Activated CD4-positive, alpha-beta T cell treated with anti-CD3 and anti-CD28 coated beads for 24 hours (primary cell): ENCODE results near the gene C22orf31.
A peak's percentile ranks its signal among the peaks of the same experiment; 100 is the strongest.

Experiments
- DNase-seq, 2 donors: peaks; one replicate each; pipeline ENCODE4 v3.0.0-alpha.2; 2020; ENCODE audit warnings: low read depth in 2 of 2

Gene C22orf31

DNA sequence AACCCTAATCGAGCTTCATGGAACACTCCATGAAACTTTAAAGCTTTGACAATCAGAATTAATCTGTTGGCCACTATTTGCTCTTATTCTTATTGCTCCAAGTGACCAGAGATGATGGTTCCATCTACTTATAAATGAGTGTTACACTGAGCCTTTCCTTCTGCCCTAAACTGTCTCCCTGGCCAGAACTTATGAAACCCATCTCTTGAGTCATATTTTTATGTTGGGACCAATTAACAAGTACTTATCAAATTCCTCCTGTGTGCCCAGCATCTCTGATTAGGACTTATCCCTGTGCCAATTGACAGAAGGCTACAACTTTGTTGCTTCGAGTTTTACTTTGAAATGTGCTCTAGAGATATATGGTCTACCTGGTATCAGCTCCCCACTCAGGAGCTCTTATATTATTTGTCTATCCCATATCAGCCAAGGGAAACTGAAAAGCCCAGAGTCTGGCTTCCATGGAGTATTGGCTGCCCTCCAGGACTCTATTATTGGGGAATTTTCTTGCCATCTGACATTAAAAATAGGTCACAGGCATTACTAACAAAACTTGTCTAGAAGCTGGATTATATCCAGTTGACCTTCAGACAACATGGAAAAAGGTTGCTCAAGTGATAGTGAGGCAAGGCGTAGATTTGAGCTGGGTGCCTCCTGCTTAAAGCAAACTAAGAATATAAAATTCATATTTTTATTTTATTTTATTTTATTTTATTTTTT, 20.0 kb upstream of the C22orf31 start:
- DNase-seq = no peak

DNA sequence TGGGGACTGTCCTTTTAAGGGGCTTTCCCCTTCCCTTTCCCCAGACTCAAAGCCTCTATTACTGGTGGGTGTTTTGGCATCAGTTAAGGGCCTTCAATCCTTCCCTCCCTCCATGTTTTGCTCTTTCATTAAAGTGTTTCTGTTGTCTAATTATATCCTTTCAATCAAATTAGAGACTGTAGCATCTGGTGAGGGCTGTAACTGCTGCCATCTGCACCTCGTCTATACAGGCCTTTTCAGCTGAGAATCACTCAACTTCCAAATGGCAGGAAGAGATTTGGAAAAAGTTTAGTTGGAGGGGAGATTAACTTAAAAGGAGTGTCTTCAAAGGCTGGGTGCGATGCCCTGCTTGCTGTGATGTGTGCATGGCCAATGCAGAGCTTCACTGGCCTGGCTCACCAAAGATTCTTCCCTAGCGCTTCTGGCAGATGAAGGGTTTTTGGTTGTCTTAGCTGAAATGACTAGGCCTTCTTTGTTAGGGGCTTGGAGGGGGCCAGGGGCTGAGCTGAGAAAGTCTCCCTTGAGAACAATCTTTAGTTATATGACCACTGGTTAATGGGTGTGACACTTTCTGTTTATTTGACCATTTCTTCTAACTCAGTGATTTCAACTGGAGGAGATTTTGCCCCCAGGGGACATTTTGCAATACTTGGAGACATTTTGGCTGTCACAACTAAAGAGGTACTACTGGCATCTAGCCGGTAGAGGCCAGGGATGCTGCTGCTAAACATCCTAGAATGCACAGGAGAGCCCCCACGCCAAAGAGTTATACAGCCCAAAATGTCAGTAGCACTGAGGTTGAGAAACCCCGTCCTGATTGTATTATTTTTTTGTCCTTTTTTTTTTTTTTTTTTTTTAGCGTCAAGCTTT, 18.7 kb upstream of the C22orf31 start:
- DNase-seq = no peak

DNA sequence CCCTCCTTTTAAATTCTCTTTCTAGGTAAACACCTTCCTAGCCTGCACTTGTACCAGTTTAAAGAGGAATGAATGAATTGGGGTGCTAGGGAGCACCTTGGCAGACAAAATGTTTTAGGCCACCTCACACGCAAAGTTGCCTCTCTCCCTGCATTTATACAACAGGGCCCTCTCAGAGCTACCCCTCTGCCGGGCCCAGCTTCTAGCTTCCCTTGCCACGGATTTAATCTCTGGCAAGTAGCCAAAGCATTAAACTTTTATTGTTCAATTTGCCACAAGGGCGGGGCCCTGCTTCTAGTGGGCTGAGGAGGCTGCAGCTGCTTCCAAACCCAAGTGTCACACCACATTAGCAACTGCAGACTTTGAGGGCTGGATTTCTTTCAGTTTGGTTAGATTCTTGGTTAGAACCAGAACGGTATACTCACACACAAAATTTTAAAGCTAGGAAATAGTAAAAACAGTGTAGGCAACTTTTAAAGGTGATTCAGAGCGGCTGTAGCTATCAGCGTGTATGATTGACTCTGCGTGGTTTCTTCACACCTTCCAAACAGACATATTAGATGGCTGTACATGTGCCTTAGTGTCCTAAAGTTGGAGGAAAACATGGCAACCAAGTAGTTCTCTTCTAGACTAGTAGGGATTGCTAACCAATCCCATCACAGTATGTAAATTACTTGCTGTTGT, 17.7 kb upstream of the C22orf31 start:
- DNase-seq = no peak

DNA sequence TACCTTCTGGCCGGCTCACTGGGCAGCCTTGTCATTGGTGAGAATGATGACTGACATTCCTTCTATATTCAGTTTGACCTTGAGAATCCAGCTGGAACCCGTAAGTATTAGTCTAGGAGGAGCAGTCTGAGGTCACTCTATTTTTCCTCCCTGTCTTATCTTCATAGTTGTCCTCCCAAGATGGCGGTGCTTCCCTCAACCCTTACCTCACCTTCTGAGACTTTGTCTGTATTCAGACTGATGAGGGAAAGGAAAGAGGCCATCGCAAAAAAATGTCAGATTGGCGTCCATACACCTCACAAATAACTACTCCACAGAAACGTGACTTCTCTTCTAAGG, 17.2 kb upstream of the C22orf31 start:
- no peak for DNase-seq

DNA sequence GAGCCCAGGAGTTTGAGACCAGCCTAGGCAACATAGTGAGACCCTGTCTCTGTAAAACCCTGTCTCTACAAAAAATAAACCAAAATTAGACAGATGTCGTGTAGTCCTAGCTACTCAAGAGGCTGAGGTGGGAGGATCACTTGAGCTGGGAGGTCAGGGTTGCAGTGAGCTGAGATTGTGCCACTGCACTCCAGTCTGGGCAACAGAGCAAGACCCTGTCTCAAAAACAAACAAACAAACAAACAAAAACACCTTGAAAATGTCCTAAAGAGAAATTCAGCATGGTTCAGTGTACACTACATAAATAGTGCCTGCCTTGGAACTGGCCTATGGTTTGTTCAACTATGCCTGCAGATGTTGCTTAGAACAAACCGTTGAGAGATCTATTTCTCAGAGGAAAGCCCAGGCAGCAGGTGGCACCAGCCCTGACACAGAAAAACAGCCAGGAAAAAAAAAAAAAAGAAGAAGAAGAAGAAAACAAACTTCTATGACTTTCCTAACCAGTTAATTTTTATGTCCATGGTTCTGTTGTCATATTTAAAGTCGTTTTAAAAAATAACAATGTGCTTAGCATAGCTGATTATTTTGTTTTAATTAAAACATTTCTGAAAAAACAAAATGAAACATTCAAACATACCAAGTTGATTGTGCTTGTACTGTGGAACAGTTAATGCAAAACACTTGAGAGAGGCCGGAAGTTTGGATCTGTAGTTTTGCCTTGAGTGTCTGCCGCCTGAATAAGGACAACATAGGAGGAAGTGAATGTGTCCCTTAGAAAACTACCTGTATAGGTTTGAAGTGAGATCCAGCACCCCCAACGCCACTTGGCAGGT, 16.6 kb upstream of the C22orf31 start:
- no peak for DNase-seq

DNA sequence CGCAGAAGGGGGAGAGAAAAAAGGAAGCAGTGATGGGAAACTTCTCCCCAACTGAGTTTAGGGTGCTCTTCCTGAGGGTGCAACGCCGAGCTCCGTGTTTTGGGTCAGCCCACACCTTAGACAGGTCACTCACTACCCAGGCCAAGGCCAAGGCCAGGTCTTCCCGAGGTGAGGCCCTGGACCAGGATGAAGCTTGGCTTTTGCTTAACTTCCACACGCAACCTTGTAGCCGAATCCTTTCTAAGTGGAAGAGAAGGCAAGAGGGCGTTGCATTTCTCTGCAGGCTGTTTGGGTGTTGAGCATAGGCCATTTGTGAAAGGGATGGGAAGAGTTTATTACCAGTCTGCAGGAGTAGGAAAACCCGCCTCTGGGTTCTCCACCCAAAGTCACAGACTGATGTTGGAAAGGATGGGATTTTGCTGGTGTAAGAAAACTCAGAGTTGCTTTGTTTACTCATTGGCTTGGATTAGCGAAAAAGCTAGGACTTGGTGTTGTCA, 12.7 kb upstream of the C22orf31 start:
- DNase-seq = no peak

DNA sequence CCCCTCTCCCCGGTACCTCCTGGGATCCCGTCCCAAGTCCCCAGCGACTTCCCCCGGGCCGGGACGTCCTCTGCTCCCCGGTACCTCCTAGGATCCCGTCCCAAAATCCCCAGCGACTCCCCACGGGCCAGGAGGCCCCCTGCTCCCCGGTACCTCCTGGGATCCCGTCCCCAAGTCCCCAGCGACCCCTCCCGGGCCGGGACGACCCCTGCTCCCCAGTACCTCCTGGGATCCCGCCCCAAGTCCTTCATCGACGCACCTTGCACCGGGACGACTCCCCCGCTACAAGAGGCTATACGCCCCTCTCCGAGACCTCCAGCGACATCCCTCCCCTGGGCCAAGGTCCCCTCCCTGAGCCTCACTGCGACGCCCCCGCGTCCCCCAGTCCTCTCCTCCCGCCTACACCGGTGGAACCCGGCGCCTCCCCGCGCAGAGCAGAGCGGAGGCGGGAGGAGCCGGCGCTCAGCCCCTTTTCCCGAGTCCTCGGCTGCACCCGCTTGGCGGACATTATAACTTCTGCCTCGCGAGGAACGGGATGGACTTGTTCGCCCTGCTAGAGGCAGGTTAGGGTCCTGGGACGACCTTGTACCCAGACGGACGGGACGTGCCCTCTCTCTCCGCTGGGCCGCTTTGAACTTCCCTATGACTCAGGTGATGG, 12.1 kb upstream of the C22orf31 start:
- no peak for DNase-seq

DNA sequence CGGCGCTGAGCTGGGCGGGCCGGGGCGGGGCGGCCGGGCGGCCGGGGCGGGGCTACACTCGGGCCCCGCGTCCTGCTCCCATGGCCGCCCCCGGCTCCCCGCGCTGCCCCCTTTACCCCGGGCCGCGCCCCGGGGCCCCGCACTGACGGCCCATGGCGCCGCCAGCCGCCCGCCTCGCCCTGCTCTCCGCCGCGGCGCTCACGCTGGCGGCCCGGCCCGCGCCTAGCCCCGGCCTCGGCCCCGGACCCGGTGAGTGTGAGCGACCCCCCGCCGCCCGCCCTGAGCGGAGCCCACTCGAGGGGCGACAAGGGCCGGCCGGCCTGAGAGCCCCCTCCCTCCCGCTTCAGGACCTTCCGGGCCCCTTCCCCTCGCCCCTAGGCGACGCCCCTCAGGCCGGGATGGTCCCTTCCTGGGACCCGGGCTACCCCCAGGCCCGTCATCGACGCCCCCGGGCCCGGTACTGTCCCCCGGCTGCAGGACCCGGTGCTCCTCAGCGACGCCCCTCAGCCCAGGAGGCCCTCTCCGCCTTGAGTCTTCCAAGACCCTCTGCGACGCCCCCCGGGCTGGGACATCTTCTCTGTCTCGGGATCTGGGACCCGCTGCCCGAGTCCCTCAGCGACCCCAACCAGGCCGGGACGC, 11.5 kb upstream of the C22orf31 start, which contains the start of gene KREMEN1:
KREMEN1 (plus strand) TSS at position 57 of the 639 bp plus-strand sequence; CDS start at position 153, 96 bp downstream.
- DNase-seq = no peak

DNA sequence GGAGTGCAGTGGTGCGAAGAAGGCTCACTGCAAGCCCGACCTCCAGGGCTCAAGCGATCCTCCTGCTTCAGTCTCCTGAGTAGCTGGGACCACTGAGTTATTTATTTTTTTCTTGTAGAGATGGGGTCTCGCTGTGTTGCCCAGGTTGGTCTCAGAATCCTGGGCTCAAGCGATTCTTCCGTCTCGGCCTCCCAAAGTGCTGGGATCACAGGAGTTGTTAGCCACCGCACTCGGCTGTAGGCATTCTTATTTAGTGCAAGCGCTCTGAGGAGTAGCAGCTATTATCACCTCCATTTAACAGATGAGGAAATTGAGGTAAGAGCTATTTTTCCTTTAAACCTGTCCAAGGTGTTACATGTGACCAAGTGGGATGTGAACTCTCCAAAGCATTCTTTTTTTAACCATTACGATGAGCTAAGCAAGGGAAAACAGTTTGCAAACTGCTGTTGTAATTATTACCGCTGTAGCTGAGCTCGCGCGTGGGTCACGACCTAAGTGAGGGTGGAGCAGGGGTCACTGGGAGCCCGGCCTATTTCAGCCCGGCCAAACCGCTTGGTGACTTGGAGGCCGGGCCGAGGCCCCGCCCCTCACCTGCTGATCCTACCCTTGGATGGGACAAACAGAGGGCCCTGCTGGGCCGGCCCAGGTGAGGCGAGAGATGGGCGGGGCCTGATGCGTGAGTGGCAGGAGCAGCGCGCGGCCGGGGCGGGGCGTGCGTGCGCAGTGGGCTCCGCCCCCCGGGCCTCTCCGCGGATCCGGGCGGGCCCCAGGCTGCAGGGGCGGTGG, 10.8 kb upstream of the C22orf31 start:
- DNase-seq = peak; percentile 66 to 75

DNA sequence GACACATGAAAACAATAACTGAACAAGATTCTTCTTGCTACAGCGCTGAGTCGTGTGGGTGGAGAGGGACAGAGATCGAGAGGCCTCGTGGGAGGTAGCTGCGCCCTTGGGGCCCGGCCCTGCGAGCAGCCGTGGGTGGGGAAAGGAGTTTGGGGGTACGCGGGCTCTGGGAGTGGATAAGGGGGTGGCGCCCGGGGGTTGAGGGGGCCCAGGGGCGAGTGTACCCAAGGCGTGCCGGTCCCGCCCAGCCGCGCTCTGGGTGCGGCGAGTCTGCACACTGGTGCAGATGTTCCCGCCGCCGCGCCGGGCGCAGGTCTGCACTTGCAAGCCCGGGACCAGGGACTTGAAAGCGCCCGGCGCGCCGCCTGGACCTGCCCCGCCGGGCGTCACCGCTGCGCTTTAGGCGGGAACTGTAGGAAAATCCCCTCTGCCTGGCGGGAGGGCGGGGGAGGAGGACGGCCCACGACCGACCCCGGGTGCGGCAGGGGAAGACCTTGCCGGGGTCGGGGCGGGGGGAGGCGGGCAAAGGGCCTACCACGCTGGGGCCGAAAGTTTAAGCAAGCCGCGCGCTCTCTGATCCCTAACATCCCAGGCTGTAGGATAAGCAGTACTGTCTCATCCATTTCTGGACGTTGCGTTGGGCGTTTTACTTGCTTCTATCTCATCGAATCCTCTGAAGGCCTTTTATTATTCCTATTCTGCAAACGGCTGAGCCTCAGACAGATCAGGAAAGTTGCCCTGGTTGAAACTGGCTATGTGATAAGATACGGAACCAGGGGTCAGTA, 9.8 kb upstream of the C22orf31 start:
- DNase-seq = peak in 1 of 2 donors; percentile 23

DNA sequence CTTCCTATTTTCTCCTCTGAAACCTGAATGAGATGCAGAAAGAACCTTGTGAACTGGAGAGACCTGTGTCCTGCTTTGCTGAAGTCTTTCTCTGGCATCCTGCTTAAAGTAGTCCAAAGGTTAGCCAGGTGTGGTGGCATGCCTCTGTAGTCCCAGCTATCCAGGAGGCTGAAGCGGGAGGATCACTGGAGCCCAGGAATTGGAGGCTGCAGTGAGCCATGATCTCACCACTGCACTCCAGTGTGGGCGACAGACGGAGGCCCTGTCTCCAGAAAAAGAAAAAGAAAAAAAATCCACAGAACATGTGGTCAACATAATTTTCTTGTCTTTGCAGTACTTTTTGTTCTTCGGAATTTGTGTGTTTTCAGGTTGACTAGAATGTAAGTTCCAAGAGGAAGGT, 8.9 kb upstream of the C22orf31 start:
- DNase-seq = no peak

DNA sequence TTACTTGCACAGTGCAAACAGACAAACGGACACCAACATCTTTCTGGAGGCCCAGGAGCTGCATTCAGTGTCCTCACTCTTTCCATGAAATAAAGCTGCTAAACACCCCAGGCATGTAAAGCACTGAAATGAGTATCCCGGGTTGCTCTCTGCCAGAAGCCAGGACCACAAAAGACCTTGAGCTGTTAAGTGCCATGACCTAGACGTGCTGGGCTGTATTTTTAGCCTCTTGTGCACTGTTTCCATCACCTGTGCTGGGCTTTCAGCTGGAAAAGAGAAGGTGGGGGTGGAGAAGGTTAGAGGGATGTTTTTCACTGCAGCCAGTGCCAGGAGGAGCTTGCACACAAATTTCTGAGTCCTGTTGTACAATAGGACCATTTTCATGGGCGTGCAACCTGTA, 7.8 kb upstream of the C22orf31 start:
- DNase-seq = no peak

DNA sequence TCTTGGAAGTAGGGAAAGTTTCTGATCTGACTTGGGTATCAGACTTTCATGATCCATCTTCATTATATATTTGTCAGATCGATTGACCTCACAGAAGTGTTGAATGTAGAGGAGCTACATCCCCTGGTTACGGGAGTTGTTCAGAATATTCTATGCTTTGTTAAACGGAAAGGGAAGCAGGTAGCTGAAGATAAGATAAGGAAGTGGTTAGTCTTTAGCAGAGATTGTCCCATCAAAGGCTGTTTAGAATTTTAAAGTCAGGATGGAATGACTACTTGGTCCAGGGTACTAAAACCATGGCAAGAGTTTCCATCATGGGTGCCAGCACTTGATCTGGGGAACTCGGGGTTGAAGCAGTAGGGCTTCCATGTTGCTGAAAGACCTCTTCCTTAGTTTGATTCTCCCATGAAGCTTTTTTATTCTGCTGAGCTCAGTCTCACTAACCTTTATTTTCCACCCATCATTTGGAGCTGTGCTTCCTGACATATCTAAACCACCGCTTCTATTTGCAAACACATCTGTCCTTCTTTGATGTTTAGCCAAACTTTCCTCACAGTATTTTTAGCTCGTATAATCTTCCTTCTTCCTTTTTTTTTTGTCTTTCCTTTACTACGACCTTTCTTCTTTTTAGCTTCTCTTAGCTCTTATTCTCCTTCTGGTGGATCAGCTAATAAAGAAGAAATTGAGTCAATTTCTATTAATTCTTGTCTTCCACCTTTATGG, 4.0 kb upstream of the C22orf31 start:
- DNase-seq = no peak

DNA sequence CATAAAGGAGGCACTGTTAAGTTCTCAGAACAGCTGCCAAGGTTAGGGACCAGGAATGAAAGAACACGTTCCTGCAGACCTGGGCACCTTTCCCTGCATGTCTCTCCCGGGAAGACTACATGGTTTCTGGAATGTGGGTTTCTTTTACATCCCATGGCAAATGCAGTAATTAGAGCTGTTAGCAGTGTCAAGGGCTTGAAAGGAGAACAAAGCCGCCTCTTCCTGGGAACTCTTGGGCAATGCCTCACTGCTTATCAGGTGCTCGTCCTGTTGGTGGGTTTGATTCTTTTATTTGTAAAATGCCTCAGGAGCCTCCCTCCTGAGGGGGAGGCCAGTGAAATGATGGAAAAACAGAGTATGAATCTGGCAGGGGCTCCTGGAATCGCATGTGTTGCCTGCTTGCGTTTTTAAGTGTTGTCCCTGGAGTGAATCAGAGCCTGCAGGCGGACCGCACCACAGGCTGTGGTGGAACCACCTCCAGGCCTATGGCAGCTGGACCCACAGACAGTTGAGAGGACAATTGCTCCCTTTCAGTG, 723 bp upstream of the C22orf31 start:
- DNase-seq = no peak

DNA sequence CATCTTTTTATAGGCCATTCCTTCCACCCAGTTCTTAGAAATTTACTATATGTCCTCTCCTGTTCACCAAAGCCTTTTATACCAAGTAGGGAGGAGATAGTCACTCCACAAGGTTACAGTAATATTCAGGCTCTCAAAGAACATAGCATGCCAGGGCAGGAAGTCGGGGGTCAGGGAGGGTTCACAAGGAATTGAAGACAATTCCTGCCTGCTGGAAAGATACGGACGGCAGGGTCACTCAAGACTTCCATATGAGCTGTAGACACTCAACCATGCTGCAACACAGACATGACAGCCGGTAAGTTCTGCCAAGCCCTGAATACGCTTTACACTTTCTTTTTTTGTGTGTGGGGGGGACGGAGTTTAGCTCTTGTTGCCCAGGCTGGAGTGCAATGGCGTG, 700 bp downstream of the C22orf31 start:
- DNase-seq = no peak

DNA sequence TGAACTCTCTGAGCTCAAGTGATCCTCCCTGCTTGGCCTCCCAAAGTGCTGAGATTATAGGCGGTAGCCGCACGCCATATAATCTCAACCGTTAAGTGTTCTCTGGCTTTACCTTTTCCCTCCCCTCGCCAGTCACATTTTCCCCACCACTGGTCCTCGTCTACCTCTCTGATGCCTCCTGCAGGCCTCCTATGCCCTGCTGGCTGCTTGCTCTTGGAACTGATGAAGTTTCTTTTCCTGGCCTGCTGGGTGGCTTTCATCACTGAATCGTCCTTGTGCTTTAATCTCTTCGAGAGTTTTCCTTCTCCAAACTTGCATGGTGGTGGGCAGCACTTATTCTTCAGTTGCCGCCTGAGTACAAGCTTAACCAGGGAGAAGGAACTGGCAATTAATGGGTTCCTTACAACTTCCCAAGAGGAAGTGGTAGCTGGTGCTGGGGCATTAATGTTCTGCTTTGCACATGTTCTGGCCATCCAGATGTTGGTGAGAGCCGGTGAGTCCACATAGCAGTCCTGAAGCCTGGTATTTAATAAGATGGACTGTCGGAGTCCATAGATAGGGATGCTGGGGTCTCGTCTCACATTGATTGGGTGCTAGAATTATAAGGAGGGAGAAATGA, 1.3 kb downstream of the C22orf31 start:
- no peak for DNase-seq

DNA sequence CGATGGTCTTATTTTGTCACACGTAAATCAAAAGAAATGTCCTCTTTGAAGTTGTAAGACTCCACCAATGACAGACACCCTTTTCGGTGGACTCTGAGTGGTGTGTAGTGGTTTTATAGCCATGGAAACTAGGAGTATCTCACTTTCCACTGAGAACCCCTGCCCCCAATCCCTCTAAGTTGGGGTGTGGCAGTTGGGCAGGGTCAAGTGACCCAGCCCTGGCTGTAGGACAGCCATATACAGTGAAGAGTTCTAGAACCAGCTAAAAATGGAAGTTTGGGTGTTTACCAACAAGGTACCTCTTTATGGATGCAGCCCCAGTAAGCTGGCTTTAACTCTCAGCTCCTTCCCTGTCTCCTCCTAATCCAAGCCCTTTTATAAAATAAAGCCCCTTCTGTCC, 5.2 kb downstream of the C22orf31 start:
- DNase-seq = no peak
